Uterus (tissue), 2 donors: ENCODE results near the gene METTL1.

Source experiments
- POLR2A ChIP-seq, 2 donors: fragments of 450-650 bp; IDR thresholded peaks; one replicate each; pipeline ENCODE4 v1.6.1; 2016; ENCODE audit warnings: antibody characterized with exemption in 2 of 2, mild to moderate bottlenecking in 1 of 2, moderate library complexity in 1 of 2
- TF ChIP-seq, protein P1 (sequence below), 4 experiments: fragments of 200-600 bp in 2 of 4; fragments of 450-650 bp in 2 of 4; sonication (generic) in 2 of 4; IDR thresholded peaks; one replicate each; pipeline ENCODE4 v1.5.1; 2016 to 2019; ENCODE audit warnings: antibody characterized with exemption in 4 of 4, mild to moderate bottlenecking in 2 of 4, moderate library complexity in 1 of 4

DNA sequence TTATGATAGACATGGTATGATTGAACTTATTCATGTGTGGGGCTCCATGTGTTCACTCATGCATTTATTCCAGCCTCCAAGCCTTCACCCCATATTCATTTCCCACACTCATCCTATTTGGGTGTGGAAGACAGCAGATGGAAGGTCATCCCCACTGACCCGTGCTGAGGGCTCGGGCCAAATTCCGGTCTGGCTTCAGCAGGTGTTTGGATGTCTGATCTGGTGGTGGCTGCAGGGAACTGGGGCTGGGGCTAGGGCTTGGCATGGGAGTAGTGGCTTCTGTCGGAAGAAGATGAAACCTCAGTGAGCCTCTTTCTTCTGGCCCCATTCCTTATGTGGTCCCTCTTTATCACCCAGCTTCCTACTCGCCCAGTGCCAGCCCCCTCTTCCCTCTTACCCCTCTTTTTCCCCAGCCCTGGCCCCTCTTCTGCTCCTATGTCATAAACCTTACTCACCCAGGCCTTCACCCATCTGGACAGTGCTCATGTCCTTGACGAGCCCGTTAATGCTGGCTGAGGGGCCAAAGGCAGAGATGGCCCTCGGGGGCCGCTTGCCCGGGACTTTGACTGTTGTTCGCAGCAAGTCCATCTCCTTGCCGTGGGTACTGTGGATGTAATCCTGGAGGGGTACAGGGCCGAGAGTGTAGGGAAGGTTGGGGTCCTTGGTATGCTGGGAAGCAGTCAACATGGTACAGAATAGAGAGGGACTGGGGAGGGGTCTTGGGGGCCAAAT, 41.4 kb downstream of the METTL1 start:
- TF ChIP-seq, protein P1, sequence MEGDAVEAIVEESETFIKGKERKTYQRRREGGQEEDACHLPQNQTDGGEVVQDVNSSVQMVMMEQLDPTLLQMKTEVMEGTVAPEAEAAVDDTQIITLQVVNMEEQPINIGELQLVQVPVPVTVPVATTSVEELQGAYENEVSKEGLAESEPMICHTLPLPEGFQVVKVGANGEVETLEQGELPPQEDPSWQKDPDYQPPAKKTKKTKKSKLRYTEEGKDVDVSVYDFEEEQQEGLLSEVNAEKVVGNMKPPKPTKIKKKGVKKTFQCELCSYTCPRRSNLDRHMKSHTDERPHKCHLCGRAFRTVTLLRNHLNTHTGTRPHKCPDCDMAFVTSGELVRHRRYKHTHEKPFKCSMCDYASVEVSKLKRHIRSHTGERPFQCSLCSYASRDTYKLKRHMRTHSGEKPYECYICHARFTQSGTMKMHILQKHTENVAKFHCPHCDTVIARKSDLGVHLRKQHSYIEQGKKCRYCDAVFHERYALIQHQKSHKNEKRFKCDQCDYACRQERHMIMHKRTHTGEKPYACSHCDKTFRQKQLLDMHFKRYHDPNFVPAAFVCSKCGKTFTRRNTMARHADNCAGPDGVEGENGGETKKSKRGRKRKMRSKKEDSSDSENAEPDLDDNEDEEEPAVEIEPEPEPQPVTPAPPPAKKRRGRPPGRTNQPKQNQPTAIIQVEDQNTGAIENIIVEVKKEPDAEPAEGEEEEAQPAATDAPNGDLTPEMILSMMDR (IDR thresholded peaks at IDR 0.05): no peak
- TF ChIP-seq POLR2A (IDR thresholded peaks at IDR 0.05): no peak
